ENCODE measurements around the gene GABRG3.

DNA sequence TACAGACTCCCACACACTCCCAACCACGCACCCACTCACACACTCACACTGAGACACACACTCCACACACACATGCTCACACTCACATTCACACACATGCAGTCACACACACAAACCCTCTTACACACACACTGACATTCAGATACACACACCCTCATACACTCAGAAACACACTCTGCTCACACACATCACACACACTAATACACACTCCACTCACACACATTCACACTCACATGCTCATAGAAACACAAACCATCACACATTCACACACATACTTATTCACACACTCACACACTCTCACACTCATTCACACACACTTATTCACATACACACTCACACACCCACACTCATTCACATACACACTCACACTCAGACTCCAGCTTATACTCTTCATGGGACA lies 618.8 kb downstream of the GABRG3 start:
- TF ChIP-seq CTCF (IDR thresholded peaks at IDR 0.05) (no peak), POLR2A (IDR thresholded peaks at IDR 0.05; ENCODE audit: low read depth) (no peak), POLR2AphosphoS5 (IDR thresholded peaks at IDR 0.05) (no peak)
